ENCODE results near the gene SYNPO. TPM values are rescaled to one million over a fixed set of nuclear protein-coding genes. Genes with fewer than 3 reads are reported as not detected.

The SYNPO gene
- total RNA-seq, 1 donor from 2014 or later, result 1.4 TPM

- TF ChIP-seq, protein P1, sequence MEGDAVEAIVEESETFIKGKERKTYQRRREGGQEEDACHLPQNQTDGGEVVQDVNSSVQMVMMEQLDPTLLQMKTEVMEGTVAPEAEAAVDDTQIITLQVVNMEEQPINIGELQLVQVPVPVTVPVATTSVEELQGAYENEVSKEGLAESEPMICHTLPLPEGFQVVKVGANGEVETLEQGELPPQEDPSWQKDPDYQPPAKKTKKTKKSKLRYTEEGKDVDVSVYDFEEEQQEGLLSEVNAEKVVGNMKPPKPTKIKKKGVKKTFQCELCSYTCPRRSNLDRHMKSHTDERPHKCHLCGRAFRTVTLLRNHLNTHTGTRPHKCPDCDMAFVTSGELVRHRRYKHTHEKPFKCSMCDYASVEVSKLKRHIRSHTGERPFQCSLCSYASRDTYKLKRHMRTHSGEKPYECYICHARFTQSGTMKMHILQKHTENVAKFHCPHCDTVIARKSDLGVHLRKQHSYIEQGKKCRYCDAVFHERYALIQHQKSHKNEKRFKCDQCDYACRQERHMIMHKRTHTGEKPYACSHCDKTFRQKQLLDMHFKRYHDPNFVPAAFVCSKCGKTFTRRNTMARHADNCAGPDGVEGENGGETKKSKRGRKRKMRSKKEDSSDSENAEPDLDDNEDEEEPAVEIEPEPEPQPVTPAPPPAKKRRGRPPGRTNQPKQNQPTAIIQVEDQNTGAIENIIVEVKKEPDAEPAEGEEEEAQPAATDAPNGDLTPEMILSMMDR (conservative IDR thresholded peaks at IDR 0.05; ENCODE audit: low read depth, low read length), result no peak
- no peak for DNase-seq (ENCODE audit: low read depth)
- no peak overlapping the region for H3K4me3 ChIP-seq (ENCODE audit: low read depth, low read length)
Observed at GRCh38 chr5:150601491-150602345, 38.7 kb upstream of the SYNPO start.

GRCh38 chr5:150603052-150603451, 37.4 kb upstream of the SYNPO start:
- no peak overlapping the region for H3K4me3 ChIP-seq (ENCODE audit: low read depth, low read length)
- TF ChIP-seq, protein P1 (conservative IDR thresholded peaks at IDR 0.05; ENCODE audit: low read depth, low read length), result no peak
- DNase-seq (ENCODE audit: low read depth), result no peak

DNA sequence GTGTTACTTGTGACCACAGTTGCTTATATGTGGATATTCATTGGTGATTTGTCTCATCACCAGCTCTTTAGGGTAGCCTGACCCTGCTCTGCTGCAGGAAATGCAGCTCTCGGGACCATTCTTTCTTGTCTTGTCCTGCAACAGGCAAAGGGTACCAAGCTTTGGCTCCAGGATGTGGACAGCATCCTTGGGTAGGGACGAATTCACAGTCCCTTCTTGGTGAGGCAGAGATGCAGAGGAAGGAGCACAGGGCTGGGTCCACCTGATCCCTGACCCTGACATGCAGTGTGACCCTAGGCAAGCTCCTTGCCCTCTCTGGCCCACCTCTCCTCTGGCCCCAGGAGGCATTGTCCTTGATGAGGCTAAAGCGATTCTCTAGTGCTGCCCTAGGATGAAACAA, 37.0 kb upstream of the SYNPO start:
- DNase-seq (ENCODE audit: low read depth), result no peak
- no peak overlapping the region for H3K4me3 ChIP-seq (ENCODE audit: low read depth, low read length)
- TF ChIP-seq, protein P1 (conservative IDR thresholded peaks at IDR 0.05; ENCODE audit: low read depth, low read length), result no peak

- DNase-seq (ENCODE audit: low read depth), result no peak
- H3K4me3 ChIP-seq (ENCODE audit: low read depth, low read length), result no peak overlapping the region
- TF ChIP-seq, protein P1 (conservative IDR thresholded peaks at IDR 0.05; ENCODE audit: low read depth, low read length), result no peak
Observed at GRCh38 chr5:150604010-150604409, 36.5 kb upstream of the SYNPO start.

GRCh38 chr5:150604894-150605440, 35.5 kb upstream of the SYNPO start:
- TF ChIP-seq, protein P1 (conservative IDR thresholded peaks at IDR 0.05; ENCODE audit: low read depth, low read length), result no peak
- no peak overlapping the region for H3K4me3 ChIP-seq (ENCODE audit: low read depth, low read length)
- DNase-seq (ENCODE audit: low read depth), result no peak

DNA sequence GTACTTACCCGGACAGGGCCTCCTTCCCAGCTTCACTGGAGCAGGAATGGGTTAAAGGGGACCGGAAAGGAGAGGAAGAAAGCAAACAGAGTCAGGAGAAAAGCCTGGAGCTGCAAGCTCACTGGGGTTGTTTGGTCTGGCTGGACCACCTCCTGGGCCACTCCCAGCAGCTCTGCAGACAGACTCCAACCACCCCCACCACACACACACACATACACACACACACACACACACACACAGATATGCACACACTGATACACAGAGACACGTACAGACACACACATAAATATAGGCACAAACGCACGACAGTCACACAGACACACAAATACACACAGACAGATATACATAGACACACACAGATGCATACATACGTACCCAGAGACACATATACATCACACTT, 34.9 kb upstream of the SYNPO start:
- DNase-seq (ENCODE audit: low read depth), result no peak
- TF ChIP-seq, protein P1 (conservative IDR thresholded peaks at IDR 0.05; ENCODE audit: low read depth, low read length), result no peak
- no peak overlapping the region for H3K4me3 ChIP-seq (ENCODE audit: low read depth, low read length)
